HEK293 (cell line): ENCODE data around the gene PTPRN2.

Source experiments
- CTCF ChIA-PET: fragments of 350-600 bp; formaldehyde crosslinking; extraction: SDS; loops from one replicate; lab custom pipeline; 2021; ENCODE audit warnings: antibody characterized with exemption; lab: Yijun Ruan, JAX
- POLR2A ChIA-PET: fragments of 300-600 bp; formaldehyde crosslinking; extraction: SDS; loops from one replicate; lab custom pipeline; 2020; ENCODE audit warnings: antibody characterized with exemption, inconsistent platforms; lab: Yijun Ruan, JAX
- H3K27ac ChIP-seq: fragments of 200-500 bp; sonication (Bioruptor generic); 2 replicates; pipeline ENCODE4 v1.5.1; 2014; ENCODE audit warnings: low read depth, low read length, control low read depth, inconsistent platforms; ENCODE audit errors: extremely low read depth
- H3K36me3 ChIP-seq, 2 experiments: fragments of 200-500 bp in 1 of 2; sonication (Bioruptor generic) in 1 of 2; 1 replicate in 1 of 2; 2 replicates in 1 of 2; pipeline ENCODE4 v1.5.1; 2014 to 2017; ENCODE audit warnings: inconsistent platforms in 2 of 2, low read length in 2 of 2; ENCODE audit not compliant: control insufficient read depth in 2 of 2, insufficient read depth in 1 of 2
- H3K4me1 ChIP-seq: fragments of 200-500 bp; sonication (Bioruptor generic); 2 replicates; pipeline ENCODE4 v1.5.1; 2014; ENCODE audit warnings: mild to moderate bottlenecking, low read length, inconsistent platforms; ENCODE audit not compliant: control insufficient read depth, insufficient read depth
- H3K4me3 ChIP-seq: 2 replicates; pipeline ENCODE4 v1.5.1; 2011; ENCODE audit warnings: low read depth, mild to moderate bottlenecking, control low read depth, low read length, moderate library complexity
- H3K9me3 ChIP-seq: fragments of 200-500 bp; sonication (Bioruptor generic); 2 replicates; pipeline ENCODE4 v1.5.1; 2014; ENCODE audit warnings: low read depth, low read length, inconsistent platforms; ENCODE audit not compliant: control insufficient read depth, insufficient read depth
- BCL11B ChIP-seq: fragments of 450-650 bp; formaldehyde crosslinking; IDR thresholded peaks from 2 replicates; pipeline ENCODE4 v1.5.1; 2016; ENCODE audit warnings: low read depth, missing biosample characterization, missing genetic modification characterization
- GLIS1 ChIP-seq: fragments of 450-650 bp; formaldehyde crosslinking; IDR thresholded peaks from 2 replicates; pipeline ENCODE4 v1.5.1; 2016; ENCODE audit warnings: missing biosample characterization, missing genetic modification characterization
- KLF16 ChIP-seq: fragments of 450-650 bp; formaldehyde crosslinking; IDR thresholded peaks from 2 replicates; pipeline ENCODE4 v1.5.1; 2017; ENCODE audit warnings: missing biosample characterization, missing genetic modification characterization
- OSR2 ChIP-seq: fragments of 450-650 bp; formaldehyde crosslinking; IDR thresholded peaks from 2 replicates; pipeline ENCODE4 v1.5.1; 2016; ENCODE audit warnings: missing biosample characterization, missing genetic modification characterization
- REPIN1 ChIP-seq: fragments of 450-650 bp; formaldehyde crosslinking; IDR thresholded peaks from 2 replicates; pipeline ENCODE4 v1.5.1; 2017; ENCODE audit warnings: missing biosample characterization, missing genetic modification characterization, low read depth
- SALL2 ChIP-seq: fragments of 450-650 bp; formaldehyde crosslinking; IDR thresholded peaks from 2 replicates; pipeline ENCODE4 v1.5.0; 2017; ENCODE audit warnings: missing biosample characterization, mild to moderate bottlenecking, missing genetic modification characterization, borderline replicate concordance
- TSHZ1 ChIP-seq: fragments of 450-650 bp; formaldehyde crosslinking; IDR thresholded peaks from 2 replicates; pipeline ENCODE4 v1.5.1; 2016; ENCODE audit warnings: missing biosample characterization, missing genetic modification characterization, borderline replicate concordance
- ZNF16 ChIP-seq: fragments of 450-650 bp; formaldehyde crosslinking; IDR thresholded peaks from 2 replicates; pipeline ENCODE4 v1.5.1; 2016; ENCODE audit warnings: low read depth, missing biosample characterization, missing genetic modification characterization
- ZNF175 ChIP-seq: fragments of 450-650 bp; formaldehyde crosslinking; IDR thresholded peaks from 2 replicates; pipeline ENCODE4 v1.5.1; 2016; ENCODE audit warnings: missing biosample characterization, missing genetic modification characterization
- ZNF2 ChIP-seq: fragments of 450-650 bp; formaldehyde crosslinking; IDR thresholded peaks from 2 replicates; pipeline ENCODE4 v1.5.1; 2016; ENCODE audit warnings: missing biosample characterization, missing genetic modification characterization
- ZNF335 ChIP-seq: fragments of 450-650 bp; formaldehyde crosslinking; conservative IDR thresholded peaks from 2 replicates; pipeline ENCODE4 v1.5.1; 2016; ENCODE audit warnings: missing biosample characterization, missing genetic modification characterization
- ZNF362 ChIP-seq: fragments of 450-650 bp; formaldehyde crosslinking; IDR thresholded peaks from 2 replicates; pipeline ENCODE4 v1.5.1; 2016; ENCODE audit warnings: missing biosample characterization, missing genetic modification characterization
- ZNF391 ChIP-seq: fragments of 450-650 bp; formaldehyde crosslinking; IDR thresholded peaks from 2 replicates; pipeline ENCODE4 v1.5.1; 2016; ENCODE audit warnings: low read depth, missing biosample characterization, missing genetic modification characterization, borderline replicate concordance
- ZNF398 ChIP-seq: fragments of 450-650 bp; formaldehyde crosslinking; IDR thresholded peaks from 2 replicates; pipeline ENCODE4 v1.5.1; 2017; ENCODE audit warnings: missing biosample characterization, missing genetic modification characterization
- ZNF433 ChIP-seq: fragments of 450-650 bp; formaldehyde crosslinking; IDR thresholded peaks from 2 replicates; pipeline ENCODE4 v1.5.1; 2016; ENCODE audit warnings: missing biosample characterization, missing genetic modification characterization, low read depth
- ZNF549 ChIP-seq: fragments of 450-650 bp; IDR thresholded peaks from 2 replicates; pipeline ENCODE4 v1.5.1; 2018; ENCODE audit warnings: missing biosample characterization, missing genetic modification characterization, mild to moderate bottlenecking, inconsistent platforms, moderate library complexity
- ZNF560 ChIP-seq: fragments of 450-650 bp; formaldehyde crosslinking; IDR thresholded peaks from 2 replicates; pipeline ENCODE4 v1.5.1; 2017; ENCODE audit warnings: missing biosample characterization, missing genetic modification characterization, borderline replicate concordance
- ZNF585B ChIP-seq: fragments of 450-650 bp; formaldehyde crosslinking; IDR thresholded peaks from 2 replicates; pipeline ENCODE4 v1.5.1; 2016; ENCODE audit warnings: missing biosample characterization, missing genetic modification characterization
- ZNF596 ChIP-seq: fragments of 450-650 bp; IDR thresholded peaks from 2 replicates; pipeline ENCODE4 v1.5.0; 2018; ENCODE audit warnings: missing biosample characterization, mild to moderate bottlenecking, missing genetic modification characterization, moderate library complexity
- ZSCAN18 ChIP-seq: fragments of 450-650 bp; formaldehyde crosslinking; IDR thresholded peaks from 2 replicates; pipeline ENCODE4 v1.5.1; 2016; ENCODE audit warnings: missing biosample characterization, missing genetic modification characterization
- ZSCAN30 ChIP-seq: fragments of 450-650 bp; IDR thresholded peaks from 2 replicates; pipeline ENCODE4 v1.5.1; 2018; ENCODE audit warnings: missing biosample characterization, mild to moderate bottlenecking, missing genetic modification characterization, moderate library complexity

The PTPRN2 gene

GRCh38 chr7:157587051-157587804 lies 1000.4 kb downstream of the PTPRN2 start:
- no peaks in the 10 kb centered on the region for H3K9me3 ChIP-seq
- peaks cover 0 to under 1% of the 10 kb centered on the region in 2 experiments; a peak in 1 of 3 replicates for H3K36me3 ChIP-seq
- no peak overlapping the region for H3K27ac ChIP-seq
- no peak for TF ChIP-seq REPIN1
- TF ChIP-seq ZNF433 (tag by site-specific recombination): no peak
- no peak for TF ChIP-seq BCL11B (tag by site-specific recombination)
- no peak for TF ChIP-seq ZNF2
- no peak for TF ChIP-seq ZNF596 (tag by site-specific recombination)
- no peak for TF ChIP-seq GLIS1 (tag by site-specific recombination)
- TF ChIP-seq KLF16: no peak
- TF ChIP-seq ZNF398: no peak
- no peak for TF ChIP-seq ZNF391 (tag by site-specific recombination)
- POLR2A ChIA-PET: no interaction called here
- no peak overlapping the region for H3K4me3 ChIP-seq
- H3K4me1 ChIP-seq: no peaks in the 10 kb centered on the region
- CTCF ChIA-PET: no interaction called here

GRCh38 chr7:157586426-157586955 lies 1001.1 kb downstream of the PTPRN2 start:
- H3K4me3 ChIP-seq: no peak overlapping the region
- H3K4me1 ChIP-seq: no peaks in the 10 kb centered on the region
- ChIA-PET CTCF (no interaction called here), POLR2A (no interaction called here)
- no peaks in the 10 kb centered on the region for H3K36me3 ChIP-seq
- no peaks in the 10 kb centered on the region for H3K9me3 ChIP-seq
- TF ChIP-seq ZNF175 (tag by site-specific recombination) (no peak), ZNF362 (tag by site-specific recombination) (no peak), ZNF16 (tag by site-specific recombination) (no peak), ZNF585B (tag by site-specific recombination) (no peak), TSHZ1 (tag by site-specific recombination) (no peak), ZNF335 (tag by site-specific recombination) (no peak), ZSCAN30 (tag by site-specific recombination) (no peak), SALL2 (tag by site-specific recombination) (no peak), GLIS1 (tag by site-specific recombination) (no peak), ZNF549 (tag by site-specific recombination) (no peak), ZSCAN18 (tag by site-specific recombination) (no peak), OSR2 (no peak), ZNF560 (tag by site-specific recombination) (no peak)
- no peak overlapping the region for H3K27ac ChIP-seq
